HL-60 (cell line): ENCODE results near the gene FTCD.

Source experiments
- DNase-seq, 2 experiments: peaks; one replicate each; pipeline ENCODE4 v3.0.0-alpha.2; 2010 to 2020; ENCODE audit warnings: low read depth in 1 of 2, low spot score in 1 of 2
- H3K27ac ChIP-seq: fragments of 250-450 bp; sonication (Bioruptor Pico); replicated peaks from 2 replicates; pipeline ENCODE4 v1.5.1; 2020; ENCODE audit warnings: mild to moderate bottlenecking, moderate library complexity
- H3K27me3 ChIP-seq: fragments of 250-450 bp; sonication (Bioruptor Pico); 2 replicates; pipeline ENCODE4 v1.5.1; 2021; ENCODE audit warnings: mild to moderate bottlenecking, moderate library complexity; ENCODE audit not compliant: insufficient read depth, poor library complexity, severe bottlenecking
- H3K4me3 ChIP-seq: replicated peaks from 2 replicates; pipeline ENCODE4 v1.5.1; 2011; ENCODE audit warnings: mild to moderate bottlenecking, control low read depth, low read length; ENCODE audit not compliant: insufficient read depth
- CTCF ChIP-seq: IDR thresholded peaks from one replicate; pipeline ENCODE4 v1.5.1; 2011; ENCODE audit warnings: low read length, control low read depth, inconsistent platforms; ENCODE audit not compliant: insufficient read depth
- GABPA ChIP-seq: IDR thresholded peaks from 2 replicates; pipeline ENCODE4 v1.6.1; 2012; ENCODE audit warnings: low read depth
- POLR2AphosphoS5 ChIP-seq: IDR thresholded peaks from 2 replicates; pipeline ENCODE4 v1.6.1; 2012; ENCODE audit warnings: low read depth
- SPI1 ChIP-seq: IDR thresholded peaks from 2 replicates; pipeline ENCODE4 v1.6.1; 2012; ENCODE audit warnings: low read depth, mild to moderate bottlenecking, borderline replicate concordance
- TF ChIP-seq, protein P1 (sequence below): IDR thresholded peaks from 2 replicates; pipeline ENCODE4 v1.6.1; 2012; ENCODE audit warnings: low read depth; ENCODE audit not compliant: insufficient replicate concordance

FTCD gene

DNA sequence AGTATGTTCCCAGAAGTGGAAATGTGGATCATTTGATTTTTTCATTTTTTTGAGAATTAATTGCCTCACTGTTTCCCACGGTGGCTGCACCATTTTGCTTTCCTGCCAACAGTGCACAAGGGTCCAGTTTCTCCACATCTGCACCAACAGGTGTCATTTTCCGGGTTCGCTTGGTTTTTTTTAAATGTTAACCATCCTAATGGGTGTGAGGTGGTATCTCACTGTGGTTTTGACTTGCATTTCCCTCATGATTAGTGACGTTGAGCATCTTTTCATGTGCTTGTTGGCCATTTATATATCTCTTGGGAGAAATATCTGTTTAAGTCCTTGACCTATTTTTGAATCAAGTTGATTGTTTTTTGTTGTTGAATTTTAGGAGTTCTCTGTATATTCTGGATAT lies 54.5 kb downstream of the FTCD start:
- TF ChIP-seq POLR2AphosphoS5, result no peak
- TF ChIP-seq CTCF, result no peak
- TF ChIP-seq SPI1, result no peak
- TF ChIP-seq GABPA, result no peak
- TF ChIP-seq, protein P1, sequence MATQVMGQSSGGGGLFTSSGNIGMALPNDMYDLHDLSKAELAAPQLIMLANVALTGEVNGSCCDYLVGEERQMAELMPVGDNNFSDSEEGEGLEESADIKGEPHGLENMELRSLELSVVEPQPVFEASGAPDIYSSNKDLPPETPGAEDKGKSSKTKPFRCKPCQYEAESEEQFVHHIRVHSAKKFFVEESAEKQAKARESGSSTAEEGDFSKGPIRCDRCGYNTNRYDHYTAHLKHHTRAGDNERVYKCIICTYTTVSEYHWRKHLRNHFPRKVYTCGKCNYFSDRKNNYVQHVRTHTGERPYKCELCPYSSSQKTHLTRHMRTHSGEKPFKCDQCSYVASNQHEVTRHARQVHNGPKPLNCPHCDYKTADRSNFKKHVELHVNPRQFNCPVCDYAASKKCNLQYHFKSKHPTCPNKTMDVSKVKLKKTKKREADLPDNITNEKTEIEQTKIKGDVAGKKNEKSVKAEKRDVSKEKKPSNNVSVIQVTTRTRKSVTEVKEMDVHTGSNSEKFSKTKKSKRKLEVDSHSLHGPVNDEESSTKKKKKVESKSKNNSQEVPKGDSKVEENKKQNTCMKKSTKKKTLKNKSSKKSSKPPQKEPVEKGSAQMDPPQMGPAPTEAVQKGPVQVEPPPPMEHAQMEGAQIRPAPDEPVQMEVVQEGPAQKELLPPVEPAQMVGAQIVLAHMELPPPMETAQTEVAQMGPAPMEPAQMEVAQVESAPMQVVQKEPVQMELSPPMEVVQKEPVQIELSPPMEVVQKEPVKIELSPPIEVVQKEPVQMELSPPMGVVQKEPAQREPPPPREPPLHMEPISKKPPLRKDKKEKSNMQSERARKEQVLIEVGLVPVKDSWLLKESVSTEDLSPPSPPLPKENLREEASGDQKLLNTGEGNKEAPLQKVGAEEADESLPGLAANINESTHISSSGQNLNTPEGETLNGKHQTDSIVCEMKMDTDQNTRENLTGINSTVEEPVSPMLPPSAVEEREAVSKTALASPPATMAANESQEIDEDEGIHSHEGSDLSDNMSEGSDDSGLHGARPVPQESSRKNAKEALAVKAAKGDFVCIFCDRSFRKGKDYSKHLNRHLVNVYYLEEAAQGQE, result no peak
- Histone ChIP-seq H3K27ac (no peak overlapping the region), H3K27me3 (peaks cover 27% of the 10 kb centered on the region), H3K4me3 (no peak overlapping the region)
- DNase-seq, result no peak

DNA sequence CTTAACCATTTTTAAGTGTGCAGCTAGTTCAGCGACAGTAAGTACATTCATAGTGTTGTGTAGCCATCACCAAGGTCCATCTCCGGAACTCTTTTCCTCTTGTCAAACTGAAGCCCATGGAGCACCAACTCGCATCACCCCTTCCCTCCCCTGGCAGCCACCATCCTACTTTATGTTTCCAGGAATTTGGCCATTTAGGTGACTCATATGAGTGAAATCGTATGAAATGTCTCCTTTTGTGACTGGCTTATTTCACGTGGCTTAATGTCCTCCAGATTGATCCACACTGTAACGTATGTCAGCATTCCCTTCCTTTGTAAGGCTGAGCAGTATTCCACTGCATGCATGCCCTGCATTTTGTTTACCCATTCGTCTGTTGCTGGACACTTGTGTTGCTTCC lies 55.0 kb downstream of the FTCD start:
- DNase-seq, result no peak
- H3K27ac ChIP-seq, result no peak overlapping the region
- no peak for TF ChIP-seq SPI1
- no peak for TF ChIP-seq GABPA
- TF ChIP-seq, protein P1, result no peak
- TF ChIP-seq CTCF, result no peak
- no peak for TF ChIP-seq POLR2AphosphoS5
- H3K27me3 ChIP-seq, result peaks cover 27% of the 10 kb centered on the region
- no peak overlapping the region for H3K4me3 ChIP-seq

- H3K27ac ChIP-seq, result no peak overlapping the region
- peaks cover 27% of the 10 kb centered on the region for H3K27me3 ChIP-seq
- DNase-seq, result no peak
- TF ChIP-seq, protein P1, result no peak
- TF ChIP-seq CTCF, result no peak
- no peak for TF ChIP-seq POLR2AphosphoS5
- TF ChIP-seq SPI1, result no peak
- TF ChIP-seq GABPA, result no peak
- no peak overlapping the region for H3K4me3 ChIP-seq
Measured at GRCh38 chr21:46100020-46100419, 55.4 kb downstream of the FTCD start.
